Breast epithelium (tissue), 4 donors: Measurements from ENCODE around the gene TRMT2A. TPM values are rescaled to one million over a fixed set of nuclear protein-coding genes. Genes with fewer than 3 reads are reported as not detected.

Experiments used
- DNase-seq, 2 donors: peaks; one replicate each; pipeline ENCODE4 v3.0.0-alpha.2; 2019; ENCODE audit warnings: low spot score in 2 of 2
- H3K27ac ChIP-seq, 2 donors: fragments of 200-600 bp; sonication (generic) in 1 of 2; one replicate each; pipeline ENCODE4 v1.5.1; 2016 to 2019; ENCODE audit warnings: mild to moderate bottlenecking in 1 of 2
- H3K27me3 ChIP-seq, 2 donors: fragments of 200-600 bp; sonication (generic) in 1 of 2; one replicate each; pipeline versions ENCODE4 v1.5.1 to v1.6.0; 2017 to 2019; ENCODE audit warnings: control low read depth in 1 of 2, mild to moderate bottlenecking in 1 of 2
- H3K36me3 ChIP-seq: fragments of 200-600 bp; one replicate; pipeline ENCODE4 v1.5.1; 2019
- H3K4me1 ChIP-seq, 2 donors: fragments of 200-600 bp; sonication (generic); one replicate each; pipeline ENCODE4 v1.5.1; 2016 to 2019; ENCODE audit warnings: control low read depth in 1 of 2
- H3K4me3 ChIP-seq, 3 donors: fragments of 200-600 bp; sonication (generic); 1 replicate in 2 of 3; 2 replicates in 1 of 3; pipeline ENCODE4 v1.5.1; 2016 to 2019; ENCODE audit warnings: mild to moderate bottlenecking in 3 of 3, moderate library complexity in 2 of 3
- H3K9me3 ChIP-seq, 2 donors: fragments of 200-600 bp; sonication (generic) in 1 of 2; one replicate each; pipeline ENCODE4 v1.5.1; 2016 to 2019; ENCODE audit warnings: control low read depth in 1 of 2
- CTCF ChIP-seq, 3 donors: fragments of 450-650 bp; IDR thresholded peaks; one replicate each; pipeline ENCODE4 v1.5.1; 2016 to 2017; ENCODE audit warnings: antibody characterized with exemption in 3 of 3, mild to moderate bottlenecking in 3 of 3, moderate library complexity in 3 of 3
- POLR2A ChIP-seq: fragments of 450-650 bp; IDR thresholded peaks from one replicate; pipeline ENCODE4 v1.6.1; 2016; ENCODE audit warnings: antibody characterized with exemption, mild to moderate bottlenecking, moderate library complexity
- POLR2AphosphoS5 ChIP-seq, 3 donors: sonication (generic); formaldehyde crosslinking; IDR thresholded peaks; one replicate each; pipeline ENCODE4 v1.6.1; 2017; ENCODE audit warnings: antibody characterized with exemption in 3 of 3
- intact Hi-C: fragments of 100-400 bp; cut with DNase I; formaldehyde crosslinking; loops from one replicate; pipeline ENCODE4 v1.15.1; 2023; ENCODE audit warnings: low total_unique reads
- total RNA-seq, 3 donors: library from RNA; depleted of rRNA; stranded (reverse); fragments of >200 nt; gene quantifications; one replicate each; pipeline ENCODE4 v1.1.0, GENCODE V29; 2016

The TRMT2A gene
- total RNA-seq, 3 donors from 2014 or later, result 49.8 to 72.4 (median 51.1) TPM

DNA sequence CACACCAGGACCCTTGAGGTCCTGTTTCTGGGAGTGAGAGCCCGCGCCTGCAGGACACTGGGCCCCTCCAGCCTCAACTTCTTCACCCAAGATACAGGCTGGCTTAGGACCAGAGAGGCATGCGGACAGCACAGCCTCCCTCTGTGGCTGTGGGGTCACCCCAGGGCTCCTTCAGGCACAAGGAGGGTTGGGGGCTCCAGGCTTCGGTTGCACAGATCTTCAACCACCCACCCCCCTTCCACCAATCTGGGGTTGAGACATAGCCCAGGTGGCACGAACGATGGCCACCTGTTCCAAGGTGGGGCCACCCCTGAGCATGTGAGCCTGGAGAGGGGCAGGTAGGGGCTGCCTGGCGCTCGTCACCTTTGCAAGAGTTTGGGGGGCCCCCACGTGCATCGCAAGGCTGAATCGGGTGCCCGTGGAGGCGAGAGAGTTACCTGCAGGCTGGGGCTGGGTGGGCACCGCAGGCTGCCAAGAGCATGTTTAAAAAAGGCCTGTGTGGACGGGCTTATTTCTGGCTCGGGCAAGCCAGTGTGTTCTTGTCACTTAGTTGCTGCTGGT, 15.7 kb upstream of the TRMT2A start:
- TF ChIP-seq POLR2A (no peak), POLR2AphosphoS5 (IDR thresholded peaks at IDR 0.05) (no peak), CTCF (IDR thresholded peaks at IDR 0.05) (no peak)
- Histone ChIP-seq H3K4me1 (peaks cover 14 to 20% of the 10 kb centered on the region in 2 donors), H3K27me3 (no peaks in the 10 kb centered on the region), H3K36me3 (no peaks in the 10 kb centered on the region), H3K9me3 (no peaks in the 10 kb centered on the region), H3K27ac (peak overlapping the region; percentile 61 to 97), H3K4me3 (peak overlapping the region; percentile 80 to 99 (median 99))
- intact Hi-C loops, result no loop called here
- DNase-seq, result no peak

- TF ChIP-seq POLR2AphosphoS5 (IDR thresholded peaks at IDR 0.05) (no peak), CTCF (IDR thresholded peaks at IDR 0.05) (no peak), POLR2A (no peak)
- intact Hi-C loops, result no loop called here
- peak overlapping the region; percentile 80 to 99 (median 99) for H3K4me3 ChIP-seq
- H3K27me3 ChIP-seq, result no peaks in the 10 kb centered on the region
- no peaks in the 10 kb centered on the region for H3K9me3 ChIP-seq
- H3K4me1 ChIP-seq, result peaks cover 7 to 14% of the 10 kb centered on the region in 2 donors
- peak overlapping the region; percentile 61 to 97 for H3K27ac ChIP-seq
- no peaks in the 10 kb centered on the region for H3K36me3 ChIP-seq
- DNase-seq, result no peak
Observed at GRCh38 chr22:20131859-20132685, 15.0 kb upstream of the TRMT2A start.

DNA sequence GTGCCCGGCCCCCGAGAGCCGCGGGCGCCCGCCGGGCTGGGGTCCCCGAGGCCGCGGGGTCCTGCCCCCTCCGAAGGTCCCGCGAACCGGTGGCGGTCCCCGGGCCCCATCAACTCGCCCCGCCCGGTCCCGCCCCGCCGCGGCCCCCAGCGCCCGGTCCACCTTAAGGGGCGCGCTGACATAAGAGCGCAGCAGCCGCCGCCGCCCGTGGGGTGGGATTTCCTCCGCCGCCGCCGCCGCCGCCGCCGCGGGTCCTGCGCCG, 14.5 kb upstream of the TRMT2A start, which contains the start of gene ZDHHC8:
ZDHHC8 (plus strand) TSS at position 208 of the 262 bp plus-strand sequence. CDS start 144 bp downstream, outside the sequence.
- no peak for DNase-seq
- H3K4me3 ChIP-seq, result peak within 1 kb of the TSS; percentile 80 to 99 (median 99)
- no peaks in the 10 kb centered on the region for H3K36me3 ChIP-seq
- peaks cover 7 to 10% of the 10 kb centered on the region in 2 donors for H3K4me1 ChIP-seq
- H3K27ac ChIP-seq, result peak within 1 kb of the TSS; percentile 89 to 97
- TF ChIP-seq POLR2A (no peak), CTCF (IDR thresholded peaks at IDR 0.05) (no peak), POLR2AphosphoS5 (IDR thresholded peaks at IDR 0.05) (no peak)
- intact Hi-C loops, result no loop called here
- no peaks in the 10 kb centered on the region for H3K27me3 ChIP-seq
- H3K9me3 ChIP-seq, result no peaks in the 10 kb centered on the region

GRCh38 chr22:20130731-20131596, 13.9 kb upstream of the TRMT2A start:
- Histone ChIP-seq H3K4me1 (peaks cover 7 to 10% of the 10 kb centered on the region in 2 donors), H3K27me3 (no peaks in the 10 kb centered on the region), H3K27ac (peak overlapping the region; percentile 89 to 97), H3K9me3 (no peaks in the 10 kb centered on the region), H3K4me3 (peak overlapping the region; percentile 80 to 99 (median 99)), H3K36me3 (no peaks in the 10 kb centered on the region)
- peak; percentile 69 to 76 for DNase-seq
- TF ChIP-seq POLR2AphosphoS5 (IDR thresholded peaks at IDR 0.05), result no peak
- no peak for TF ChIP-seq CTCF (IDR thresholded peaks at IDR 0.05)
- TF ChIP-seq POLR2A, result no peak
- intact Hi-C loops, result no loop called here
